Activated effector memory CD4-positive, alpha-beta T cell treated with Interleukin-2 at 50 U/mL for 16 hours (primary cell): ENCODE results near the gene TRAPPC14.
"Not testable (repeated sequence)": the region's sequence is repeated elsewhere in the genome, so short reads cannot be mapped to it uniquely, and the experiment has no call there.

ENCODE experiments used
- DNase-seq: peaks from one replicate; pipeline ENCODE4 v3.0.0-alpha.2; 2020

The TRAPPC14 gene

GRCh38 chr7:100158229-100159098, at the start of gene TRAPPC14:
Gene TRAPPC14 (minus strand): TSS chr7:100158723. CDS start chr7:100158499, 224 bp downstream.
- DNase-seq: peak; percentile 87

- no peak for DNase-seq
Observed at GRCh38 chr7:100204454-100204853, 45.9 kb upstream of the TRAPPC14 start.

GRCh38 chr7:100200693-100201092, 42.2 kb upstream of the TRAPPC14 start:
- DNase-seq: no peak

- DNase-seq: no peak
Observed at GRCh38 chr7:100198266-100198665, 39.7 kb upstream of the TRAPPC14 start.

GRCh38 chr7:100195901-100196322, 37.4 kb upstream of the TRAPPC14 start:
- DNase-seq: not testable (repeated sequence)

- DNase-seq: no peak
Observed at GRCh38 chr7:100195222-100195621, 36.7 kb upstream of the TRAPPC14 start.

GRCh38 chr7:100192969-100193368, 34.4 kb upstream of the TRAPPC14 start:
- no peak for DNase-seq

- not testable (repeated sequence) for DNase-seq
Observed at GRCh38 chr7:100192281-100192862, 33.8 kb upstream of the TRAPPC14 start.

- DNase-seq: no peak
Observed at GRCh38 chr7:100191775-100192174, 33.3 kb upstream of the TRAPPC14 start.

- no peak for DNase-seq
Observed at GRCh38 chr7:100190048-100190711, 31.7 kb upstream of the TRAPPC14 start.

GRCh38 chr7:100189061-100189460, 30.5 kb upstream of the TRAPPC14 start:
- no peak for DNase-seq

- DNase-seq: no peak
Observed at GRCh38 chr7:100185726-100186125, 27.2 kb upstream of the TRAPPC14 start.

GRCh38 chr7:100183090-100183489, 24.6 kb upstream of the TRAPPC14 start:
- not testable (repeated sequence) for DNase-seq

GRCh38 chr7:100182616-100183015, 24.1 kb upstream of the TRAPPC14 start:
- not testable (repeated sequence) for DNase-seq

- not testable (repeated sequence) for DNase-seq
Observed at GRCh38 chr7:100180084-100180483, 21.6 kb upstream of the TRAPPC14 start.

GRCh38 chr7:100177045-100178001, 18.8 kb upstream of the TRAPPC14 start, which contains the start of the genes GPC2 and STAG3:
Gene GPC2 (minus strand): TSS chr7:100177381. CDS start chr7:100177199, 182 bp downstream.
Gene STAG3 (plus strand): TSS chr7:100177918. CDS start chr7:100180557, 2,639 bp downstream.
- DNase-seq: peak; percentile 93

- DNase-seq: no peak
Observed at GRCh38 chr7:100176096-100177044, 17.8 kb upstream of the TRAPPC14 start.

GRCh38 chr7:100175296-100175935, 16.9 kb upstream of the TRAPPC14 start:
- DNase-seq: no peak

- no peak for DNase-seq
Observed at GRCh38 chr7:100174582-100174981, 16.1 kb upstream of the TRAPPC14 start.

GRCh38 chr7:100173806-100174495, 15.4 kb upstream of the TRAPPC14 start:
- DNase-seq: no peak
